ENCODE results near the gene LIMCH1.
"Not testable (repeated sequence)": the region's sequence is repeated elsewhere in the genome, so short reads cannot be mapped to it uniquely, and the experiment has no call there.

Gene LIMCH1, protein sequence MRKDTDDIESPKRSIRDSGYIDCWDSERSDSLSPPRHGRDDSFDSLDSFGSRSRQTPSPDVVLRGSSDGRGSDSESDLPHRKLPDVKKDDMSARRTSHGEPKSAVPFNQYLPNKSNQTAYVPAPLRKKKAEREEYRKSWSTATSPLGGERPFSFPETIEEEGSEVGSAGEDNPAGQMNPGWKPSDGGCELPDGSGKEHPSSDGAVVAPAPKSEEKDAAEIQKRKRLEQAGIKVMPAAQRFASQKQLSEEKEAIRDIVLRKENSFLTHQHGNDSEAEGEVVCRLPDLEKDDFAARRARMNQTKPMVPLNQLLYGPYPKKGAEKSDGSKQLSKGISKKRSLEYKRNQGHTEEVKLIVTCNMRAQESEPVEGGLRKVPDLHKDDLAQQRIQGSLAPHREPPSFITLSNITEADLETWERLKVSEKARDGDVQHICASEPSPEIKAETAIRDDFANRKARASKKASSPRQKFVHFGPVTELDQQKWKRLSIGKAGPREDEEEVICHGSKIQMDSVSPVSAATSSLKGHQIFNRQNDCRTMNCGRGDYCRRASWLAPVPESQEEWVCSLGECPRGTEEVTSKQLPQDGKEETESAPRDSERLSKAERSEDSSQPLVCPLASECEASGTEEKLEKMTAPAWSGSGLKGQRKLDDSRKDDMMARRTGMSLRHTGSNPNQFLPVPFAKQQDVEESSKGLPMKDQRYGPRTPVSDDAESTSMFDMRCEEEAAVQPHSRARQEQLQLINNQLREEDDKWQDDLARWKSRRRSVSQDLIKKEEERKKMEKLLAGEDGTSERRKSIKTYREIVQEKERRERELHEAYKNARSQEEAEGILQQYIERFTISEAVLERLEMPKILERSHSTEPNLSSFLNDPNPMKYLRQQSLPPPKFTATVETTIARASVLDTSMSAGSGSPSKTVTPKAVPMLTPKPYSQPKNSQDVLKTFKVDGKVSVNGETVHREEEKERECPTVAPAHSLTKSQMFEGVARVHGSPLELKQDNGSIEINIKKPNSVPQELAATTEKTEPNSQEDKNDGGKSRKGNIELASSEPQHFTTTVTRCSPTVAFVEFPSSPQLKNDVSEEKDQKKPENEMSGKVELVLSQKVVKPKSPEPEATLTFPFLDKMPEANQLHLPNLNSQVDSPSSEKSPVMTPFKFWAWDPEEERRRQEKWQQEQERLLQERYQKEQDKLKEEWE (N-terminal part only)

GRCh38 chr4:41538017-41538733, at the start of gene LIMCH1:
Gene LIMCH1, plus strand, starts transcription at chr4:41538157. Its CDS starts 67,839 bp downstream, at chr4:41605996.
- DNase-seq: no peak

GRCh38 chr4:41491081-41491576, 46.8 kb upstream of the LIMCH1 start:
- DNase-seq: not testable (repeated sequence)

- no peak for DNase-seq
Observed at GRCh38 chr4:41496977-41497376, 41.0 kb upstream of the LIMCH1 start.

DNA sequence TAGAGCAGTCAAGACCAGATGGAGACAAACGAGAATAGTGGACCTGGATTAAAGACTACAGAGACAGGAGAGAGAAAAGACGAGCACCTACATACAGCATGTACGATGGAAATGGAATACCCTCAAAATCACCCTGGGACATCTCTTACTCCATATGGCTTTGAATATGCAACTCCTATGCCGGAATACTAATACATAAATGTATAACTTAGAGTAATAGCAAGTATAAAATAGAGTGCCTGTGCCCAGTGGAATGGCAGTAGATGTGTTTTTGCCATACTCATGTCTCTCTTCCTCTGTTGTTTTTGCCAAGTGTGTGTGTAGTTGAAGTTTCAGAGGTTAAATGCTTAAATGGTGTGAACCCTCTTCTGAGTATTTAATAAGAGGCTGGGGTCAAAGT, 39.8 kb upstream of the LIMCH1 start:
- no peak for DNase-seq

DNA sequence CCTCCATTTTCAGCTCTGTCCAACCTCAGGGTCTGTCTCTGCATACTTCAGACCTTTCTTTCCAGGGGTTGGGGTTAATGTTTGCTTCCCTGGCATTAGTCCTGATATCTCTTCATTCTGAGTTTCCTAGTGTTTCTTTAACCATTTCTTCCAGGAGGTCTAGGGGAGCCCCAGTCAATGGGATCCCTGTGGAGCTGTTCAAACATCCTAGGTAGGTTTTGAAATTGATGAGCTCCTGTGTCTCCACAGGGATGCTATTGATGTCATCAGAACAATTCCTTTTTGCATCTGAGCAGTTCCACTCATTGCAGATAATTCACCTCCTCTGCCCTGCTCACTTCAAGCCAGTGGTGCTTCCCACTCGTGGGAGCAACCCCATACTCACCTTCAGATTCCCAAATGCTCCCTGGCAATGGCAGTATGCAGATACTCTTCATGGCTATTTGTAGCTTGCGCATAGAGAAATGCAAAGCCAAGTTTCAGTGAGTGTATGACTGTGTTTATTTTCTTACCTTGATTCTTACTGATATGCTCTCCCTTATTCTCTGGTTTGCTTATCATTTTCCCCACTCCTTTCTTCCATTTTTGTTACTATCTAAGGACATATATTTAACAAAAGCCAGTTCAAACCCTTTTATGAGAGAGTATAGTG, 33.7 kb upstream of the LIMCH1 start:
- DNase-seq: no peak

DNA sequence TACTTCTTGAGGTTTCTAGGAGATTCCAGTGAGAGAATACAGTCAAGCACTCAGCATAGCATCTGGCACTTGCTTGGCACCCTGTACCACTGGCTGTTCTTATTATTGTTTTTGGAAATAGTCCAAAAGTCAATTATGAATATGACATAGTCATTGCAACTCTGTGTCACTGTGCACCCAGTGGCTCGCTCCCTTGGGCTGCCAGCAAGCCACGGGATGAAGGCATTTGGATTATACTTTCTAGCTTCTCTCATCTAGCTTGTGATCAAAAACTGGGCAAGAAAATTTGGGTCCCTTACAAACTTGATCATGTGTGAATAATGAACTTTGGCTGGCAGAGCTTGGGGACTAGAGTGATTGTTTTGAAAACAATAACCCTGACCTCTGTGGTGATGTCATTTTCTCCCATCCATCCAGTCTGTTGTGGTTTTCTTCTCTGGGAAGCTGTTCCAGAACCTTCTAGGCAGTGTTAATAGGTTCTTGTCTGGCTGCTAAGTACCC, 32.7 kb upstream of the LIMCH1 start:
- DNase-seq: peak; percentile 48

DNA sequence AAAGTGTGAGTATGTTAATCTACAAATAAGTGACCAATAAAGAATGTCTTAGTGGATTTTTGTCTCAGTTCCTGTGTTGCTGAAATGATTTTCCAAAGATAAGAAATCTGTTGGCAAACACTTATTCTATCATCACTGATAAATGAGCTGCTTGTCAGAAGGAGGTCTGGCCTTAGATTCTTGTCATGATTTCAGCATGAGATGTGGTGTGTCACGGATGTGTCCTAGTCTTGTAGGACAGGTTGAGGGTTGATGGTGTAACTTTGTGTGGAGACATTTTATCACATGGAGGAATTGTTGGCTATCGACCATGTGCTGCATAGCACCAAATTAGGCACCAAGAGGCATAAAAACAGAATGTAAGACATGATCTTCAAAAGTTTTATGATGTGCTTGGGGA, 31.8 kb upstream of the LIMCH1 start:
- no peak for DNase-seq

DNA sequence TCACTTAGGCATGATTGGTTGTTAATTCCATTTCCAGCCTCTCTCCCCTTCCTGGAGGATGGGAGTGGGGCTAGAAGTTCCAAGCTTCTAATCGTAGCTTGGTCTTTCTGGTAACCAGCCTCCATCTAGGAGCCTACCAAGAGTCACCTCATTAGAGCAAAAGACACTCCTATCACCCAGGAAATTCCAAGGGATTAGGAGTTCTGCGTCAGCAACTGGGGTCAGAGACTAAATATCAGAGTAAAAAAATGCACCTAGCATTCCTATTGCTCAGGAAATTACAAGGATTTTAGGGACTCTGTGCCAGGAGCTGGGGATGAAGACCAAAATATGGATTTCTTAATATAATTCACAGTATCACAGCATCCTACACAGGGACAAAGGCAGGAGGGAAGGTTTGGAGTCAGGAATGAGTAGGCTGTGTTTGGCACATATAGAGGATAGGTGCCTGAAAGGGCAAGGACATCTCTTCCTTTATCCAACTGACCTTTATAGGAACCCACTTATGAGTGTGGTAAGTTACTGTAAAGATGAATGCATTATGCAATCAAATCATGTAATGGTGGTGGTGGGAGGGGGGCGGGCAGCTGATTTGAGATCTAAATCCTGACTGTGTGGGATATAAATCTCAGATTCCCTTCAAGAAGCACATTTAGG, 30.5 kb upstream of the LIMCH1 start:
- no peak for DNase-seq

DNA sequence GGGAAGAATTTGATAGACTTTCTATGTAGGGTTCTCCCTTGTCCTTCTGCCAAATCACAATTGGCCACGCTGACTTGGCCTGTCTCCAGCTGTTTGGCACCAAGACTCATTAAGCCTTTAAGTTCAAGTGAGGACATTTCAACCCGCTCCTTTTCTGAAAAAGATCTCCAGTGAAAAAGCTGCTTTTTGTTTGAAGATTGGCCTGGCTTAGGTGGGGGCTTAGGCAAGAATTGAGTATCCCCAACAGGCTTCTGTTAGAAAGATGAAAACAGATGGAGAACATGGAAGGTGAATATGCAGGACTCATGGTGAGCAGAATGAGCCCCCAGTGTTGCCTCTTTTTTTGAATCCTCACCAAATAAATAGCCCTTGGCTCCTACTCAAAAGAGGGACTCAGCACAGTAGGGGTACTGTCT, 28.5 kb upstream of the LIMCH1 start:
- DNase-seq: no peak

GRCh38 chr4:41510179-41510578, 27.8 kb upstream of the LIMCH1 start:
- DNase-seq: no peak

GRCh38 chr4:41512136-41512535, 25.8 kb upstream of the LIMCH1 start:
- no peak for DNase-seq

GRCh38 chr4:41512596-41512995, 25.4 kb upstream of the LIMCH1 start:
- no peak for DNase-seq

DNA sequence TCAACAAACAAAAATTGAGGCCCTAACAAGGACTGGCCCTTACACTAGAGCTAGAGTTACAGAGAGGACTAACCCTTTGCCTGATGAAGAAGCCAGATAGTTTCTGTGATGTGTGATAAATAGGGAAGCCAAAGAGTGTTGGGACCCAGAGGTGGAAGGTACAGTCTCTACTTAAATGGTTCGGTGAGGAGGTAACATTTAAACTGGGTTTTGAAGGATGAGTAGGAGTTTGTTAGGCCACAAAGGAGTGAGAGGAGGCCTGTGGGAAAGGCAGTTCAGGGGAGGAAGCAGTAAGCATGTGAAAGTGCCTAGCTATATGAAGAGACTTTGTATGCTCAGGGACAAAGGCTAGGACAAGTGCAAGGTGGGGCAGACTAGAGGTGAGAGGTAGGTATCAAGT, 23.8 kb upstream of the LIMCH1 start:
- DNase-seq: no peak

DNA sequence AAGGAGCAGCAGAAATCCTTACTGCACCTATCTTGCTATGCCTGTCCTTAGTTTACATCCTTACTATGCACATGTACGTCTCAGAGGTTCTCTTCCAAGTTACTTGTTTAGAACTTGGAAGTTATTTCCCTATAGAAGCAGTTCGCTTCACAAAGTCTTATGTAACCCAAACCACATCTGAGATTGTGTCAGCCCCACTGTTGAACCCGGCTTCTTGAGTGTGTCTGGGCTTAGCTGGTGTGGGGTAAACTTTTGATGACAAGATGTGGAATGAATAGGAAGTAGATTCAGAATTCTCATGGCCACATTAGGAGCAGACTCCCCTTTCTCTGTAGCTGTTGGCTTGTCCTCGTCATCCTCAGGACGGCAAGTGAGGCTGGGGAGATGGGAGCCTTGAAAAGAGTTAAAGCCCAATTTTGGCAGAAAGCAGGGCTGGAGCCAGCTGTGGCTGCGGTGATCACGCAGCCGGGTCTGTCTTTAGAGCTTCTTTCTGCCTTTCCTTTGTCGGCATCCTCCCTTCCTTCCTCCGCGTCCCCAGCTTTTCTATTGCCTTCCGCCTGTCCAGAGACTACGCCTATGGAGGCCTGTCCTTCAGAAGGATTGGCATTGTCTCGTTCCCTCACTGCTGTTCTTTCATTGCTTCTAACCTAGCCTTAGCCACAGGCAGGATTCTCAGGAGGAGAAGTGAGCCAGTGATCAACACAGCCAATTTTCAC, 23.0 kb upstream of the LIMCH1 start:
- no peak for DNase-seq

- no peak for DNase-seq
Observed at GRCh38 chr4:41517121-41517520, 20.8 kb upstream of the LIMCH1 start.

DNA sequence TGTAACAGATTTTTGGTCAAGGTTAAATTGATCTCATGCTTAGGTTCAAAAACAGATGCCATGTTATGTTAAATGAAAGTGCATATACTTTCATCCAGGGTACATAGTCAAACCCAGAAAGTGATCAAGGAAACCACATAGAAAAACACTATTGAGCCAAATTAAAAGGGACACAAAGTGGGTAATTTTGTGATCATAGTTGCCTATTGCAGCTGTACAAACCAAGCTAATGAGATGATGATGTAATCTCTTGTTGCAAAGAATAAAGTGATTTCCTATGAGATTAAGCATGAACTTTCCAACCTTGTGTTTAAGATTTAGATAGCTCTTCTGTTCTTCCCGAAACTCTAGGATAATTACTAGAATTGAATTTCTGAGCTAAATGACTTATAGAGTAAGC, 20.2 kb upstream of the LIMCH1 start:
- DNase-seq: no peak

DNA sequence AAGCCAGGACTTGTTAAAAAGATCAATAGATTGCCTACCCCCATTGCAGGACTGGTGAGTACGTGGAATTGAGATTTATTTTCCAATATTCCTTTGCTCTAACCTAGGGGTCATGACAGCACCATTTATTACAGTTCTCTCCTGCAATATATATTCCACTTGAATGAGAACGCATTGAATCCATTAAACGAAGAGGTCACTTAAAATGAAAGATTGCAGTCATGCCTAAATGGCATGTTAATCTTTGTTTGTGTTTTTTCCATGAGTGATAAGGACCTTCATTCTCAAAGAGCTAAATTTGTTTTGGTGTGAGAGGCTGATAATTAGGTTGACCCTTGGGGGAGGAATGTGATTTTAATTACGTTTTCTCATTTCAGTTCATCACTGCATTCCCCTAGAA, 13.5 kb upstream of the LIMCH1 start:
- DNase-seq: no peak

GRCh38 chr4:41525129-41525528, 12.8 kb upstream of the LIMCH1 start:
- DNase-seq: no peak

- no peak for DNase-seq
Observed at GRCh38 chr4:41526628-41527027, 11.3 kb upstream of the LIMCH1 start.

GRCh38 chr4:41528512-41529205, 9.3 kb upstream of the LIMCH1 start:
- no peak for DNase-seq
